K562 (cell line): ENCODE data around the gene CCDC97.

Experiments
- COPS2 ChIP-seq: fragments of 450-650 bp; conservative IDR thresholded peaks from 2 replicates; pipeline ENCODE4 v1.6.1; 2016; ENCODE audit warnings: mild to moderate bottlenecking, moderate library complexity
- KLF13 ChIP-seq: fragments of 450-650 bp; IDR thresholded peaks from 2 replicates; pipeline ENCODE4 v1.6.1; 2016; ENCODE audit warnings: missing genetic modification characterization, low read depth, mild to moderate bottlenecking, missing compliant biosample characterization, moderate library complexity, borderline replicate concordance
- POLR2AphosphoS5 ChIP-seq: IDR thresholded peaks from 2 replicates; pipeline ENCODE4 v1.6.1; 2011; ENCODE audit warnings: mild to moderate bottlenecking, low read depth, low read length, moderate library complexity; ENCODE audit not compliant: control insufficient read depth, insufficient read depth
- ZKSCAN1 ChIP-seq: fragments of 150-350 bp; IDR thresholded peaks from 2 replicates; pipeline ENCODE4 v1.6.1; 2016; ENCODE audit warnings: low read depth, low read length
- ZNF253 ChIP-seq: fragments of 250-450 bp; sonication (Bioruptor Pico); conservative IDR thresholded peaks from 2 replicates; pipeline ENCODE4 v1.6.1; 2021; ENCODE audit warnings: mild to moderate bottlenecking
- ZNF316 ChIP-seq: fragments of 450-650 bp; IDR thresholded peaks from 2 replicates; pipeline ENCODE4 v1.6.1; 2016
- TF ChIP-seq, protein P1 (sequence below), 3 experiments: IDR thresholded peaks in 2 of 3; conservative IDR thresholded peaks in 1 of 3; 2 replicates each; pipeline ENCODE4 v1.5.1; 2011 to 2012; ENCODE audit warnings: low read length in 3 of 3, mild to moderate bottlenecking in 3 of 3, control low read depth in 2 of 3, improper control_type of control experiment in 1 of 3, inconsistent platforms in 1 of 3, low read depth in 1 of 3, mixed read lengths in 1 of 3, moderate library complexity in 1 of 3; ENCODE audit not compliant: insufficient read depth in 2 of 3
- TF ChIP-seq, protein P2 (sequence below): fragments of 150-350 bp; IDR thresholded peaks from 2 replicates; pipeline ENCODE4 v1.6.1; 2014; ENCODE audit warnings: low read depth, mild to moderate bottlenecking, low read length, borderline replicate concordance

GRCh38 chr19:41311613-41312012, 1.6 kb downstream of the CCDC97 start:
- TF ChIP-seq, protein P1, sequence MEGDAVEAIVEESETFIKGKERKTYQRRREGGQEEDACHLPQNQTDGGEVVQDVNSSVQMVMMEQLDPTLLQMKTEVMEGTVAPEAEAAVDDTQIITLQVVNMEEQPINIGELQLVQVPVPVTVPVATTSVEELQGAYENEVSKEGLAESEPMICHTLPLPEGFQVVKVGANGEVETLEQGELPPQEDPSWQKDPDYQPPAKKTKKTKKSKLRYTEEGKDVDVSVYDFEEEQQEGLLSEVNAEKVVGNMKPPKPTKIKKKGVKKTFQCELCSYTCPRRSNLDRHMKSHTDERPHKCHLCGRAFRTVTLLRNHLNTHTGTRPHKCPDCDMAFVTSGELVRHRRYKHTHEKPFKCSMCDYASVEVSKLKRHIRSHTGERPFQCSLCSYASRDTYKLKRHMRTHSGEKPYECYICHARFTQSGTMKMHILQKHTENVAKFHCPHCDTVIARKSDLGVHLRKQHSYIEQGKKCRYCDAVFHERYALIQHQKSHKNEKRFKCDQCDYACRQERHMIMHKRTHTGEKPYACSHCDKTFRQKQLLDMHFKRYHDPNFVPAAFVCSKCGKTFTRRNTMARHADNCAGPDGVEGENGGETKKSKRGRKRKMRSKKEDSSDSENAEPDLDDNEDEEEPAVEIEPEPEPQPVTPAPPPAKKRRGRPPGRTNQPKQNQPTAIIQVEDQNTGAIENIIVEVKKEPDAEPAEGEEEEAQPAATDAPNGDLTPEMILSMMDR (IDR thresholded peaks at IDR 0.05 in 2 of 3, conservative IDR thresholded peaks at IDR 0.05 in 1 of 3; ENCODE audit: insufficient read depth in 2 of 3, low read depth in 1 of 3, low read length in 3 of 3): no peak
- TF ChIP-seq ZNF253 (CRISPR knock-in tag) (no peak), KLF13 (tag) (no peak), ZNF316 (no peak), COPS2 (no peak), POLR2AphosphoS5 (no peak), ZKSCAN1 (no peak)
- TF ChIP-seq, protein P2, sequence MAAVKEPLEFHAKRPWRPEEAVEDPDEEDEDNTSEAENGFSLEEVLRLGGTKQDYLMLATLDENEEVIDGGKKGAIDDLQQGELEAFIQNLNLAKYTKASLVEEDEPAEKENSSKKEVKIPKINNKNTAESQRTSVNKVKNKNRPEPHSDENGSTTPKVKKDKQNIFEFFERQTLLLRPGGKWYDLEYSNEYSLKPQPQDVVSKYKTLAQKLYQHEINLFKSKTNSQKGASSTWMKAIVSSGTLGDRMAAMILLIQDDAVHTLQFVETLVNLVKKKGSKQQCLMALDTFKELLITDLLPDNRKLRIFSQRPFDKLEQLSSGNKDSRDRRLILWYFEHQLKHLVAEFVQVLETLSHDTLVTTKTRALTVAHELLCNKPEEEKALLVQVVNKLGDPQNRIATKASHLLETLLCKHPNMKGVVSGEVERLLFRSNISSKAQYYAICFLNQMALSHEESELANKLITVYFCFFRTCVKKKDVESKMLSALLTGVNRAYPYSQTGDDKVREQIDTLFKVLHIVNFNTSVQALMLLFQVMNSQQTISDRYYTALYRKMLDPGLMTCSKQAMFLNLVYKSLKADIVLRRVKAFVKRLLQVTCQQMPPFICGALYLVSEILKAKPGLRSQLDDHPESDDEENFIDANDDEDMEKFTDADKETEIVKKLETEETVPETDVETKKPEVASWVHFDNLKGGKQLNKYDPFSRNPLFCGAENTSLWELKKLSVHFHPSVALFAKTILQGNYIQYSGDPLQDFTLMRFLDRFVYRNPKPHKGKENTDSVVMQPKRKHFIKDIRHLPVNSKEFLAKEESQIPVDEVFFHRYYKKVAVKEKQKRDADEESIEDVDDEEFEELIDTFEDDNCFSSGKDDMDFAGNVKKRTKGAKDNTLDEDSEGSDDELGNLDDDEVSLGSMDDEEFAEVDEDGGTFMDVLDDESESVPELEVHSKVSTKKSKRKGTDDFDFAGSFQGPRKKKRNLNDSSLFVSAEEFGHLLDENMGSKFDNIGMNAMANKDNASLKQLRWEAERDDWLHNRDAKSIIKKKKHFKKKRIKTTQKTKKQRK: no peak
